Pancreas (tissue), 10 donors: Measurements from ENCODE around the gene ACSF3. TPM values are rescaled to one million over a fixed set of nuclear protein-coding genes. Genes with fewer than 3 reads are reported as not detected.

Experiments used
- ATAC-seq, 4 donors: fragments of 200-7000 bp; cut with Tn5 transposase; one replicate each; pipeline versions ENCODE4 v1.8.0 to v1.9.1; 2020; ENCODE audit warnings: mild to moderate bottlenecking in 4 of 4, moderate library complexity in 4 of 4
- DNase-seq, 6 donors: peaks; one replicate each; pipeline ENCODE4 v3.0.0-alpha.2; 2020
- FAIRE-seq: peaks from 2 replicates; lab custom pipeline; 2012; peaks lifted over from hg19 to GRCh38; lab: Jason Lieb, UNC
- H3K27ac ChIP-seq, 4 donors: fragments of 200-600 bp; sonication (generic); 1 replicate in 3 of 4; 2 replicates in 1 of 4; pipeline versions ENCODE4 v1.5.0 to v1.8.0; 2020
- H3K27me3 ChIP-seq, 4 donors: fragments of 200-600 bp; one replicate each; pipeline ENCODE4 v1.8.0; 2021
- H3K36me3 ChIP-seq, 3 donors: fragments of 200-600 bp; sonication (generic) in 1 of 3; one replicate each; pipeline versions ENCODE4 v1.5.0 to v1.8.0; 2020 to 2021
- H3K4me1 ChIP-seq, 3 donors: fragments of 200-600 bp; one replicate each; pipeline ENCODE4 v1.8.0; 2021
- H3K4me3 ChIP-seq, 4 donors: fragments of 200-600 bp; sonication (generic) in 2 of 4; one replicate each; pipeline versions ENCODE4 v1.5.0 to v1.8.0; 2020 to 2021
- H3K9me3 ChIP-seq, 4 donors: fragments of 200-600 bp; one replicate each; pipeline ENCODE4 v1.8.0; 2021
- WGBS, 2 donors: extraction: QIAGEN DNeasy Blood & Tissue Kit; methylation state at CpG; one replicate each; pipeline ENCODE4 v1.1.7; 2013; 5-methylcytosine and 5-hydroxymethylcytosine counted together
- intact Hi-C, 3 donors: fragments of 100-400 bp; cut with DNase I; formaldehyde crosslinking; loops; one replicate each; pipeline versions ENCODE4 v1.11.1 to v1.14.2; 2022
- polyA plus RNA-seq, 2 donors: library from polyadenylated mRNA; stranded (reverse); fragments of 200-250 nt; gene quantifications; one replicate each; pipeline ENCODE4 v1.2.3, GENCODE V29; 2013
- total RNA-seq, 6 donors: library from RNA; stranded (reverse); fragmentation: NEBNext Ultra II Directional in 4 of 6; extraction: Animal tissue kit (Norgen Biotek cat#: 25700) in 4 of 6; gene quantifications; one replicate each; pipeline versions ENCODE4 v1.2.1 to v1.2.4, GENCODE V29; 2021 to 2023
- TF ChIP-seq, protein P1 (sequence below), 4 donors: fragments of 200-600 bp; sonication (generic) in 3 of 4; IDR thresholded peaks; one replicate each; pipeline versions ENCODE4 v1.5.0 to v1.8.0; 2021; ENCODE audit warnings: antibody characterized with exemption in 4 of 4
- donor health status: healthy with polysubstance abuse.
- donor health status: DM: no; HTN: no; CAD: no; lungs with moderate emphysema.
- donor health status: DM: no; HTN: no; CAD: no.
- donor health status: control.
- donor health status: control.
- donor health status: Bipolar disorder and iron deficiency.
- donor health status: DM: yes; HTN: yes; CAD: no.
- donor health status: DM: no; HTN: no; CAD: no.
- donor health status: DM: no; HTN: no; CAD: no.
- donor health status: DM: yes; HTN: yes; CAD: no.

The ACSF3 gene
- total and polyA plus RNA-seq, 8 donors = 17.3 to 36.9 (median 20.8) TPM

DNA sequence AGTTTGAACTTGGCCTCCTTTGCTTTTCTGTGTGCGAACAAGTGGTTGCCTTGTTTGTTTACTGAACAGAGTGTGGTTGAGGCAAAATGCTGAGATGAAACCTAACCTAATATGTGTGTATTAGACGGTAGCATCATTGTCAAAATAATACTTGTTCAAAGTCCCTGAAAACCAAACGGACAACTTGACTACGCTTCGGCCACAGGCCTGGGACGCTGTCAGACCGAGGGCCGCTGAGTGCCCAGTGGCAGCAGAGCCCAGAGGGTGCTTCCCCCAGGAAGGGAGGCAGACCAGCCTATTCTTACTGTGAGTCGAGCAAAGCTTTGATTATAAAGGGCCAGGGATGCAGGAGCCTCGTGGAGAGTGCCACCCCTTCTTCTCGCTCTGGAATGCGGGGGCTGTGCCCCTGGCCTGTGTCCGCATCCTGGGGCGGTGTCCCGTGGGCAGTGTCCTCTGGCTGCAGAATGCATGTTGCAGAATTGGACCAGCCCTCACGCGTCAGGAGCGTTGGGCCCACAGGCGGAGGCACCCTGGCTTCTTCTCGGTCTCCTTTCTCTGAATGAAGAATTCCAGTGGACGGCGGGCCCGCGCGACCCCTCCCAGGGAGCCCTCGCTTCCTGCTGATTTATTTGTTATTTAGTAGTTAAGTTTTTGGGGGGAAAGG lies 5.2 kb downstream of the ACSF3 start:
- ATAC-seq = no peak
- H3K9me3 ChIP-seq = no peaks in the 10 kb centered on the region

DNA sequence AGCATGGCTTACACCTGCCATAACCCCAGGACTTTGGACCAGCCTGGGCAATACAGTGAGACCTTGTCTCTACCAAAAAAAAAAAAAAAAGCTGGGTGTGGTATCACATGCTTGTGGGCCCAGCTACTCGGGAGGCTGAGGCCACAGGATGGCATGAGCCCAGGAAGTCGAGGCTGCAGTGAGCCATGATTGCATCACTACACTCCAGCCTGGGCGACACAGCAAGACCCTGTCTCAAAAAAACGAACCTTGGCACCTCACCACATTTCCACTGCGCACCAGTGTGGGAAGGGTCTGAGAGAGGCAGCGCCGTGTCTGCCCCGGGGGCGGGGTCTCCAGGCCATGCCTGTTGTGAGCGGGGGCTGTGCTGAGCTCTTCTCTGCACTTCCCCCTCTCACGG lies 6.3 kb downstream of the ACSF3 start:
- Histone ChIP-seq H3K27ac (no peak overlapping the region), H3K4me1 (peaks cover 0 to 8% (median 6%) of the 10 kb centered on the region in 3 donors), H3K4me3 (no peak overlapping the region), H3K36me3 (peaks cover 0 to 31% (median 4%) of the 10 kb centered on the region in 3 donors), H3K27me3 (no peaks in the 10 kb centered on the region), H3K9me3 (no peaks in the 10 kb centered on the region)
- intact Hi-C loops = no loop called here
- 63 to 78% methylated on average over 11 of the region's 11 CpGs for WGBS, 2 donors
- no peak for FAIRE-seq
- TF ChIP-seq, protein P1, sequence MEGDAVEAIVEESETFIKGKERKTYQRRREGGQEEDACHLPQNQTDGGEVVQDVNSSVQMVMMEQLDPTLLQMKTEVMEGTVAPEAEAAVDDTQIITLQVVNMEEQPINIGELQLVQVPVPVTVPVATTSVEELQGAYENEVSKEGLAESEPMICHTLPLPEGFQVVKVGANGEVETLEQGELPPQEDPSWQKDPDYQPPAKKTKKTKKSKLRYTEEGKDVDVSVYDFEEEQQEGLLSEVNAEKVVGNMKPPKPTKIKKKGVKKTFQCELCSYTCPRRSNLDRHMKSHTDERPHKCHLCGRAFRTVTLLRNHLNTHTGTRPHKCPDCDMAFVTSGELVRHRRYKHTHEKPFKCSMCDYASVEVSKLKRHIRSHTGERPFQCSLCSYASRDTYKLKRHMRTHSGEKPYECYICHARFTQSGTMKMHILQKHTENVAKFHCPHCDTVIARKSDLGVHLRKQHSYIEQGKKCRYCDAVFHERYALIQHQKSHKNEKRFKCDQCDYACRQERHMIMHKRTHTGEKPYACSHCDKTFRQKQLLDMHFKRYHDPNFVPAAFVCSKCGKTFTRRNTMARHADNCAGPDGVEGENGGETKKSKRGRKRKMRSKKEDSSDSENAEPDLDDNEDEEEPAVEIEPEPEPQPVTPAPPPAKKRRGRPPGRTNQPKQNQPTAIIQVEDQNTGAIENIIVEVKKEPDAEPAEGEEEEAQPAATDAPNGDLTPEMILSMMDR (IDR thresholded peaks at IDR 0.05) = no peak
- DNase-seq = peak in 1 of 6 donors; percentile 17
- ATAC-seq = peak in 1 of 4 donors; percentile 31

More for the DNA sequence above, 5.2 kb downstream of the ACSF3 start:
- H3K4me3 ChIP-seq = no peak overlapping the region
- DNase-seq (peak in 1 of 6 donors; percentile 41), FAIRE-seq (no peak)
- intact Hi-C loops = no loop called here
- TF ChIP-seq, protein P1 (IDR thresholded peaks at IDR 0.05) = no peak
- WGBS, 2 donors = 87 to 88% methylated on average over 26 of the region's 26 CpGs
- H3K36me3 ChIP-seq = peaks cover 0 to 21% (median 4%) of the 10 kb centered on the region in 3 donors
- no peaks in the 10 kb centered on the region for H3K27me3 ChIP-seq
- no peak overlapping the region for H3K27ac ChIP-seq
- peaks cover 0 to 13% (median 13%) of the 10 kb centered on the region in 3 donors for H3K4me1 ChIP-seq

DNA sequence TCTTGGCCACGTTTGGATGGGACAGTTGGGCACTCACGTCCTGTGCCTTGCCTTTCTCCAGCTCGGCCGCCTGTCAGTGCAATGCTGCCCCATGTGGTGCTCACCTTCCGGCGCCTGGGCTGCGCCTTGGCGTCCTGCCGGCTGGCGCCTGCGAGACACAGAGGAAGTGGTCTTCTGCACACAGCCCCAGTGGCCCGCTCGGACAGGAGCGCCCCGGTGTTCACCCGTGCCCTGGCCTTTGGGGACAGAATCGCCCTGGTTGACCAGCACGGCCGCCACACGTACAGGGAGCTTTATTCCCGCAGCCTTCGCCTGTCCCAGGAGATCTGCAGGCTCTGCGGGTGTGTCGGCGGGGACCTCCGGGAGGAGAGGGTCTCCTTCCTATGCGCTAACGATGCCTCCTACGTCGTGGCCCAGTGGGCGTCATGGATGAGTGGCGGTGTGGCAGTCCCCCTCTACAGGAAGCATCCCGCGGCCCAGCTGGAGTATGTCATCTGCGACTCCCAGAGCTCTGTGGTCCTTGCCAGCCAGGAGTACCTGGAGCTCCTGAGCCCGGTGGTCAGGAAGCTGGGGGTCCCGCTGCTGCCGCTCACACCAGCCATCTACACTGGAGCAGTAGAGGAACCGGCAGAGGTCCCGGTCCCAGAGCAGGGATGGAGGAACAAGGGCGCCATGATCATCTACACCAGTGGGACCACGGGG lies 7.1 kb downstream of the ACSF3 start:
- TF ChIP-seq, protein P1 (IDR thresholded peaks at IDR 0.05) = no peak
- FAIRE-seq (no peak), ATAC-seq (no peak), DNase-seq (peak in 1 of 6 donors; percentile 64)
- intact Hi-C loops = no loop called here
- Histone ChIP-seq H3K4me3 (no peak overlapping the region), H3K4me1 (peaks cover 0 to 5% (median 0%) of the 10 kb centered on the region in 3 donors), H3K27me3 (no peaks in the 10 kb centered on the region), H3K9me3 (no peaks in the 10 kb centered on the region), H3K27ac (no peak overlapping the region), H3K36me3 (peaks cover 0 to 35% (median 4%) of the 10 kb centered on the region in 3 donors)
- 86 to 95% methylated on average over 42 of the region's 42 CpGs for WGBS, 2 donors

DNA sequence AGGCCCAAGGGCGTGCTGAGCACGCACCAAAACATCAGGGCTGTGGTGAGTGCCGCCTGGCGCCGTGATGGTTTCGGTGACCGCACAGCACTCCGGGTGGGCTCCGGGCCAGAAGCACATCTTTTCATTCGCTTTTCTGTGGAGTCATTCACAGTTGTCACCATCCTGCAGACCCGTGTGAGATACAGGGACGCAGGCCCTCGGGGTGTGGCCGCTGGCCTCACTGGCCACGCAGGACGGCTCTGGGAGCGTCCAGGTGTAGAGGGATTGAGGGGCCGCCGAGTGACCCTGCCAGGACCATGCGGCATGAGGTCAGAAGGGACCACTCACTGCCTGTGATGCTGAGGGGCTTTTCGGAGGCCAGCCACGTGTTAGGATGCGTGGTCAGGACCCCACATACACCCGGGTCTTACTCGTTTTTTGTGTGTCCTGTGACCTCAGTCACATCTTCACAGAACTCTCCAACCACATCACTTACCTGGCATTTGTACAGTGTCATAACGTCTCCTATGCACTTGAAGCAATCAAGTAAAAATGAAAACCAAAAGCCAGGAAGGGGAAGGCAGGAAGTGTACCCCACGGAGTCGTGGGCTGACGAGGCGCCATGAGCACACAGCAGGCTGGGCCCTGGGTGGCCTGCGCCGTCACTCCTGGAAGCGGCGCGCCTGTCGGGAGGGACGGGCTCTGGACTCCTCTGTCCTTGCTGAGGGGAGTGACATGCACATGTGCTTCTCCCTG lies 7.8 kb downstream of the ACSF3 start:
- FAIRE-seq = no peak
- TF ChIP-seq, protein P1 (IDR thresholded peaks at IDR 0.05) = no peak

More for the DNA sequence above, 7.8 kb downstream of the ACSF3 start:
- no peaks in the 10 kb centered on the region for H3K9me3 ChIP-seq
- no peaks in the 10 kb centered on the region for H3K27me3 ChIP-seq
- peaks cover 0 to 5% (median 0%) of the 10 kb centered on the region in 3 donors for H3K4me1 ChIP-seq
- DNase-seq (no peak), ATAC-seq (no peak)
- no peak overlapping the region for H3K4me3 ChIP-seq
- no peak overlapping the region for H3K27ac ChIP-seq
- peaks cover 0 to 35% (median 4%) of the 10 kb centered on the region in 3 donors for H3K36me3 ChIP-seq
- intact Hi-C loops = no loop called here
- 90 to 95% methylated on average over 37 of the region's 37 CpGs for WGBS, 2 donors
